Activated CD8-positive, alpha-beta memory T cell treated with anti-CD3 and anti-CD28 coated beads, Interleukin-2, amount 50 U/mL, for 4 hours (primary cell): ENCODE results near the gene MSX2.

Source experiments
- DNase-seq: peaks from one replicate; pipeline ENCODE4 v3.0.0-alpha.2; 2020

The MSX2 gene

DNA sequence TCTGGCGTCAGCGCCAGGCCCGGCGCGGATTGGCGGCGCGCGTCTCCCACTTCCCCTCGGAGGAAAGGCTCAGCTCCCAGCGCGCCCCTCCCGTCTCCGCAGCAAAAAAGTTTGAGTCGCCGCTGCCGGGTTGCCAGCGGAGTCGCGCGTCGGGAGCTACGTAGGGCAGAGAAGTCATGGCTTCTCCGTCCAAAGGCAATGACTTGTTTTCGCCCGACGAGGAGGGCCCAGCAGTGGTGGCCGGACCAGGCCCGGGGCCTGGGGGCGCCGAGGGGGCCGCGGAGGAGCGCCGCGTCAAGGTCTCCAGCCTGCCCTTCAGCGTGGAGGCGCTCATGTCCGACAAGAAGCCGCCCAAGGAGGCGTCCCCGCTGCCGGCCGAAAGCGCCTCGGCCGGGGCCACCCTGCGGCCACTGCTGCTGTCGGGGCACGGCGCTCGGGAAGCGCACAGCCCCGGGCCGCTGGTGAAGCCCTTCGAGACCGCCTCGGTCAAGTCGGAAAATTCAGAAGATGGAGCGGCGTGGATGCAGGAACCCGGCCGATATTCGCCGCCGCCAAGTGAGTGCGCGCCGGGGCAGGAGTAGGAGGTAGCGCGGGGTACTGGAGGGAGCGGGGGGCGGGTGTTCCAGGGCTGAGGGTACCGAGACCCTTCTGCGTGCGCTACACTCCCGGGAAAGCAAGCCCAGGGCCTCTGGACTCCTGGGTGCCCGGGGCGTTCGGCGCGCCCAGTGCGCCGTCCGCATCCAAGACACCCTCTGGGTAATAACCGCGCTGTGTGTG, at the start of gene MSX2:
TSS of gene MSX2 (plus strand) at position 99 of the 777 bp plus-strand sequence. CDS start at position 177, 78 bp downstream.
- DNase-seq: no peak

DNA sequence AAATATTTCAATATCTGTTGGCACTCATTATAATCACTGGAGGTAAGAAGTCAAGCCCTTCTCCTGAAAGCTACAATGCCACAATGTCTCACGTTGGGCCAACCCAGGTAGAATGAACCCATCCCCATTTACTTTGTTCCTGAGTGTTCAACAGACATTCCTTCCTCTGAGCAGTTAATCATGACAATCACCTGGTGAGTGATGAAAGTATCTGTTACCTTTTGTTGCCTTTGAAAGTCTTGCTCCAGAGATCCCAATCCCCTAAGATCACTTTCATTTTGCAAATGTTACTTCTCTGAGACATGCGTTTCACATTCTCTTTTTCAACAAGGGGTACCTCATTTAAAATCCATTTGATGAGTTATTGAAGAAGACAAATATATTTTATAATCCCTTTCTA, 49.3 kb upstream of the MSX2 start:
- no peak for DNase-seq

DNA sequence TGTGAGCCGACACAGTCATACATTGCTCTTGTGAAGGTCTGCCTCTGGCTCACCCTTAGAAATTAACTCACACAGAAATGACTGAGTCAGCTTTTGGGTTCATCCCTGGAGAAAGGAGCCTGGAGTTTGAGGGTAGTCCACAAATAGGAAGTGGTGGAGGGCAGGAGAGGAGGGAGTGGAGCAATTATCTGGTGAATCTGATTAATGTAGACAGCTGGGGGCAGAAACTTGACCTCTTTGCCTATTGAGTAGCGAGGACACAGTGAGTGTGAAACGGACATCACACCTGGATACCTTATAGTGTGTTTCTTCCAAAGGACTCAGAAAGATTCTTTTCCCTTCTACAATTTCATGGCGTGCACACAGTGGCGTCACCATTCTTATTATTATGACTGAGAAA, 48.5 kb upstream of the MSX2 start:
- no peak for DNase-seq

DNA sequence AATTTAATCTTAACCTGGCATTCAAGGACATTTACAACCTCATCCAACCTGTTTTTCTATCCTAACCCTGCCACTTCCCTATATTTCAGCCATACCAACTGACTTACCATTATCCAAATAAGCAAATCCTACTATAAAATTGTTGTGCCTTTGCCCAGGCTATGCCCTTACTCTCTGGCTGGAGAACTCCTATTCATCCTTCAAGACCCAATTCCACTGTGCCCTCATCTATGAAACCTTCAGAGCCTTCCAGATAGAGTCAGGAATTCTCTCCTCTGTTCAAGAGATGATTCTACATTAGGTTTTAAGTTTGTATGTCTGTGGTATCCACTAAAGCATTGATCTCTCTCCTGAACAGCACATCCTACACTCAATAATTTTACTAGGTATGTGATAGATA, 46.3 kb upstream of the MSX2 start:
- no peak for DNase-seq

DNA sequence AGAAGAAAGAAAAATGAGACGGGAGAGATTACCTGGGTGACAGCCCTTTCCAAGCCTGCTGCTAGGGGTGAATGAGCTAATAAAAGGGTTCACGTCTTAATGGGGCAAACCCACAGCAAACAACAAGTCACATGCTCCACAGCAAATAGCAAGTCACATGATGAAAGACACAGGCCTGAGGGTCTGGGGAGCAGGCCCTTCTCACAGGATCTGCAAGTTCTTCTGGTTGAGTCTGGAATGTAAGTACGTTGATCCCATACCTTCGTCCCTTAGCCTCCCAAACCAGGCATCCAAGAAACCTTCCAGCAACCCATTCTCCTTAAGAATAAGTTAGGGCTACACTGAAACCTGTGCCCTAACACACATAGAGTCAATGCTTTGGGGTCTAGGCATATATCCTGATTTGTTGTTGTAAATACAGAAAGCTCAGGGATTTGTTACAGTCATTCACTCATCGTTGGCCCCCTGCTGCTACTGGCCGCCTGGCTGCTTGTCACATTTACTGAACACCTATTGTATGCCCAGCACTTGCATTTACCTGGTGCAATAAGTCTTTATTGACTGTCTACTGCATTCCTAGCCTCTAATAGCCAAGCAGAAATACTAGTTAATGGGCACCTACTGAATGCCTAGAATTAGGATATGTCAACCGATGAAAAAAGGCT, 43.3 kb upstream of the MSX2 start:
- no peak for DNase-seq

DNA sequence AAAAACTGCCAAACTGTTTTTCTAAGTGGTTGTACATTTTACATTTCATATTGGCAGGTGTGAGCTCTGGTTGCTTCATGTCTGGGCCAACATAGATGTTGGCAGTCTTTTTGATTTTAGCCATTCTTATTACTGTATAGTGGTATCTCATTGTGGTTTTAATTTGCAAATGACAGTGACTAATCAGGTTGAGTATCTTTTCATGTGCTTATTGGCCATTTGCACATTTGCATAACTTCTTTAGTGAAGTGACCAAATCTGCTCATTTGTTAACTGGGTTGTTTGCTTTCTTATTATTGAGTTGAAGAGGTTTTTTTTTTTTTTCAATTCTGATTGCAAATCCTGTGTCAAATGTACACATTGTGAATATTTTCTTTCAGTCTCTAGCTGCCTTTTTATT, 36.9 kb upstream of the MSX2 start:
- DNase-seq: no peak

DNA sequence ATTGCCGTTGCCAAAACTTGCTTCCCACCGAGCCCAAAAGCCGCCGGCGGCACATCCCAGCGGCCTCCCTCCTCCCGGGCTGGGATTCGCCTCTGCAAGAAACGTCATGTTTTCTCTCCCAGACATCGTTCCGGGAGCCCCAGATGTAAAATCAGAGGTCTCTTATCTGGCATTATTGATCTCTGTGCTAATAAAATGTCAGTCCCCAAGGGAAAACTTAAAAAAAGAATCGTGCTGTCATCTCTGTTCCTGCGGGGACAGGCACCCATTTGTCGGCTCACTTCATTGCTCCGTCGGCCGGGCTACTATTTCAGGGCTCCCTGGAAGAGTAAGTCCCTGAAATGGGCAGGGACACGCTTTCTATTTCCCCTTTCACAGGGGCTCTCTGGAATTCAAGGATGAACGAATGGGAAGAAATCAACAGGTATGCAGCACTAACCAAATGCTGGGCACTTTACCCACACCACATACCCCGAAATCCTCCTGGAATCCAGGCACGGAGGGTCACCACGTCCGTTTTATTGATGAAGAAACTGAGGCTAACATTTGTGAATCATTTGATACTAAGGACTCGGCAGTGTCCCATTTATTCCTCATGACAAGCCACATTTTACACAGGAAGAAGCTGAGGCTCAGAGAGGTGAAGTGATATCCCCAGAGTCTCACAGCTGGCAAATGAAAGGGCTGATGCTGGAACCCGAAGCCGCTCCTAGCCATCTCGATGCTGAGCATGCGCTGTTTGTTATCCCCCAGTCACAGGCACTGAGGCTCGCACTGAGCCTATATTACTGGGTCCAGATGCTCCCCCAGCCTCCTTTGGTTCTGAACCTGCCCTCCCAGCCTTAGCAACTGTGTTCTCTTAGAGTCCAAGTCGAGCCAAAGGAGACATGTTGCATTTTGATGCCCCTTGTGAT, 35.7 kb upstream of the MSX2 start:
- DNase-seq: no peak

DNA sequence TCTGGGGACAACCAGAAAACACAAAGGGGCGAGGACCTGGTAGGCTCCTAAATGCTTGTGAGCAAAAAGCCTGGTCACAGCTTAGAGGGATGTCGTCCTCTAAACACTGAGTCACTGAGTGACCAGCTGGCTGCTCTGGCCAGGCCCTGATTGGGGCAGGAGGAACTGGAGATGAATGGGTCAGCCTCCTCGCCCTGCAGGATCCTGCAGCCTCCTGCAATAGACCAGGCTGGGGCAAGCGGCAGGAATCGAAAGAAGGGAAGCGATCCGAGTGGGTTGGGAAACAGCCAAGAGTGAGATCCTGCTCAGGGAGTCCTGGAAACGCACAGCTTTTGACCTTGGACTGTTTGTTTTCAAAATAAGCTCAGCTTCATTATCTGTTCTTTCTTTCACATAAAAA, 34.1 kb upstream of the MSX2 start:
- DNase-seq: no peak

DNA sequence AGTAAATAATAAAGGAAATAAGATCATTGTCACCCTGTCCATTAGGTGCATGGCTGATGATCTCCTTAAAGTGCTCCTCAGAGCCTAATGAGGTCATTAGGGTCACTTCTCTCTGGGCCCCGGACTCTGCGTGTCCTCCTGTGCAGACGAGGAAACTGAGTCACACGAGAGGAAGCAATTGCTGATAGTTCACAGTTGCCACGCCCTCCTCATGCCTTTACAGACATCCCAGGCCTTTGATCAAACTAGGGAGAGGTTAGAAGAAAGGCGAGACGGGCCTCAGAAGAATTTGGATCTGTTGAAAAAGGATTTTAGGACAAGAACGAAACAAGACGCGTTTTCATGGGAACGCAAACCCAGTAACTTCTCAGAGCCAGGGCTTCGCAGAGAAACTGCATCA, 32.0 kb upstream of the MSX2 start:
- no peak for DNase-seq

DNA sequence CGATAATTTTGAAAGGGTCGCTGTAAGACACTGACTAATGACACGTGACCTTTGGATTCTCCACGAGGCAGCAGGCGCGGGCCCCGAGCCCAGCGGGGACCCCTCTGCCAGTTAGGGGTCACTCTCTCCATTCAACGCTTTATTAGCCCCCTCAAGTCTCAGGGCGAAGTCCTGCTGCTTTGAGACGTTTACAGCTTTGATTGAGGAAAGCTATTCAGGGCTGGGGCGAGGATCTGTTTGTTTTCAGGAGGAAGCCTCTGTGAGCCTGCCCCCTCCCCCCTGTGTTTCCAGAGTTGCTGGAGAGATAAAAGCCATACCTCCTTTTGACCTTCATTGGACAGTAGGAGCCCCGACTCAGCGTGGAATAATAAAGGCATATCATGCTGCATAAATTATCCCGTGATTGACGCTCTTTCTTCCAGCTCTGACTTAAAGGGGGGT, 31.4 kb upstream of the MSX2 start:
- DNase-seq: no peak

DNA sequence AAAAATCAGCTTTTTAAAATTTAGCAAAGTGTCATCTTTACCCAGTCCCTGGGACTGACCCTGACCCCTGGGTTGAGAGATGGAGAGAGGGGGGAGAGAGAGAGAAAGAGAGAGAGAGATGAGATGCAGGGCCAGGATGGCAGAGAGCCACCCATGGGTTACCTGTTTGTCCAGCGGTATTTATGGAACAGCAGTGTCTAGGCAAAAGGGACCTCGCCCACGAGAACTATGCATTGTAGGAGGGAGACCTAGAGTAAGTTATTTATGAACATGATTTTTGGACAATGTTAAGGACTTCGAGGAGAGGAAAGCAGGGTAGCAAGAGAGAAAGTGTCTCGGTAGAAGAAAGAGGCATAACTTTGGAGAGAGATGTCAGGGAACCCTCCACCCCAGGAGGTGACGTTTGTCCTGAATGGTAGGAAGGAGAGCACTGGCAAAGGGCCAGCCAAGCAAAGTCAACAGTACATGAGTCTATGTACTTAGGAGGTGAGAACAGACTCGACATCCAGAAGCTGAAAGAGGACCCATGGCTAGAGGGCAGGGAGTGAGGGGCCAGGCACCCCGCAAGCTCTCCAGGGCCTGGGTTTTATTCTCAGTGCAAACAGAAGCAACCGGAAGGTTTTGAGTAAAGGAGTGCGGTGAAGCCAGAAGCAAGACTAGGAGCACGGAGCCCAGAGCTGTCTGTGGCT, 30.5 kb upstream of the MSX2 start:
- no peak for DNase-seq

DNA sequence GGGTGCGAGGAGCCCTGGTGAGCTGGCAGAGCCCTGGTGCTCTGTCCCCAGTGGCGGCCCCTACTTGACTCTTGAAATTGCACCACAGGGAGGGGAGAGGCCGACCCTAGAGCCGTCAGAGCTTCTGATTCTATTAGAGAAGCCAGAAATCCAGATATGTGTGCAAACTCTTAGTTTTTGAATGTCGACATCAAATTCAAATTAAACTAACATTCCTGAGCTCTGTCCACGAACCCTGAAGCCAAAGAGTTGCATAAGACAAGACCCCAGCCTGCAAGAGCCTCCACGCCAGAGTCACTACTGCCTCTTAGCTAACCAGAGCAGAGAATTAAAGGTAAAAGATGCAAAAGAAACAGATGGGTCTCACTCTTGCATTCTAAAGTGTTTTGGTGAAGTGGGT, 29.8 kb upstream of the MSX2 start:
- DNase-seq: no peak

DNA sequence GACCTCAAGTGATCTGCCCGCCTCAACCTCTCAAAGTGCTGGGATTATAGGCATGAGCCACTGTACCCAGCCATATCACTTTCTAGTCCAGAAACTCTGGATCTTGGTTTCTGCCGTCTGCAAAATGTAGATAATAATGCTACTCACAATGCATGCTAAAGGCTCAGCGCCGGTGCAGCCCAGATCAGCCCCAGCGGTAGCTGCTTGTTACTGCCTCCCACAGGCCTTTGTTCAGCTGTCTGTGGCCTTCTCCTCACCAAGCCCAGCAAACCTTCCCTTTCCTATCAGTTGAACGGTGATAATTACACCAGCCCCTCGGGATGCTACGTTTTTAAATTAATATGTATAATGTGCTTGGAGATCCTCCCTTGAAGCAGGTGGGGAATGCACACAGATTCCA, 26.2 kb upstream of the MSX2 start:
- DNase-seq: no peak

DNA sequence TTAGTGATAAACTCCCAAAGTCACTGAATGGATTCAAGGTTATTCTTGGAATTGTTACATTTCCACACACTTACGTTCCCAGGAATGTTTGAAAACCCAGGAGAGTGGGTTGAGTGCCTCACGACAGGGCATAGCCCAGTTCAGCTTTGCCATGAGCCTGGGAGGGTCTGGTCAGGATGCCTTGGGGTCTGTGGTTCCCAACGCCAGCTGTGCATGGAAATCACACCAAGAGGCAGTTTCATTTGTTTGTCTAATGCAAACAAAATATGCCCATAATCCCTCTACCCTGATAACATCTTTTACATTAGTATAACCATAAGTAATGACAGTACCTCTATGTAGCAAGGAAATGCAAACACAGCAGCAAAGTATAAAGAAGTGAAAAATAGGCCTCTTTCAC, 25.3 kb upstream of the MSX2 start:
- DNase-seq: no peak

DNA sequence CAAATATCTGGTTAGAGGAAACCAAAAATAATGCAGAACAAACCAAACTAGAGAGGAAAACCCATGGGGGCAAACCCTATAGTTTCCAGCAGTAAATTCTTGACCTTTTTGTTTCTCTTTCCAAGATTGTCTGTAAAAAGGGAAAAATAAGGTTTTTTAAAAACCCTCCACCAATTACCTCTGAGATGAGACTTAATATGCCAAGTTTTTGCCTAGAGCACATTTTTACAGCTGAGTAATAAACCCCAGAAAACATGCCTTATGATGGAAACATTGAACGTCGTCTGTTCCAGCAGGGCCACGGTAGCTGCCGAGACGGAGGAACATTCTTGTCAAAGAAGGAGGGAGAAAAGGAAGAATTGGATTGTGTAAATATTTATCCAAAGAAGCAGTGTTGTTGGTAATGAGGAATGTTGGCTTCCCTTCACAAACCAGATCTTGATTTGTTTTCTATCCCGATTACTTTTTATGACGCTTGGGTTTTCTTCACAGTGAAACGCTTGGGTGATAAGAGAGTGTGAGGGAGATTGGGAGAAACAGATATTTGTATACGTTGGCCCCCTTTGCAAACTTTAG, 17.3 kb upstream of the MSX2 start:
- DNase-seq: no peak

DNA sequence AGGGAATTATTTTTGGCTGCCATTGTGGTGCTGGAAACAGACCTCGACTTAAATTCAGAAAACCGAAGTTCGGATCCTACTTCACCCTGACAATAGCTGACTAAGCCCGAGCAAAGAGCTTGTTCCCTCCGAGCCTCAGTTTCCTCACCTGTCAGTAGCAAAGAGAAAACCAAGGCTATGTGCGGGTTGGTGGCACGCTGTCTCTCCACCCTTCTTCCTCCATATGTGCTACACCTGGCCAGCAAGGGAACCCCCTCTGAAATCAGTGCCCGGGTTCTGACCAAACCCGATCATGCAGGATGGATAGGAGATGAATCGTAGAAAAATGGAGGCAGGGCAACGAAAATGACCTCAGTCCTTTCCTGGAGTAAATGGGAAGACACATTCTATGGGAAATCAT, 16.7 kb upstream of the MSX2 start:
- DNase-seq: no peak

DNA sequence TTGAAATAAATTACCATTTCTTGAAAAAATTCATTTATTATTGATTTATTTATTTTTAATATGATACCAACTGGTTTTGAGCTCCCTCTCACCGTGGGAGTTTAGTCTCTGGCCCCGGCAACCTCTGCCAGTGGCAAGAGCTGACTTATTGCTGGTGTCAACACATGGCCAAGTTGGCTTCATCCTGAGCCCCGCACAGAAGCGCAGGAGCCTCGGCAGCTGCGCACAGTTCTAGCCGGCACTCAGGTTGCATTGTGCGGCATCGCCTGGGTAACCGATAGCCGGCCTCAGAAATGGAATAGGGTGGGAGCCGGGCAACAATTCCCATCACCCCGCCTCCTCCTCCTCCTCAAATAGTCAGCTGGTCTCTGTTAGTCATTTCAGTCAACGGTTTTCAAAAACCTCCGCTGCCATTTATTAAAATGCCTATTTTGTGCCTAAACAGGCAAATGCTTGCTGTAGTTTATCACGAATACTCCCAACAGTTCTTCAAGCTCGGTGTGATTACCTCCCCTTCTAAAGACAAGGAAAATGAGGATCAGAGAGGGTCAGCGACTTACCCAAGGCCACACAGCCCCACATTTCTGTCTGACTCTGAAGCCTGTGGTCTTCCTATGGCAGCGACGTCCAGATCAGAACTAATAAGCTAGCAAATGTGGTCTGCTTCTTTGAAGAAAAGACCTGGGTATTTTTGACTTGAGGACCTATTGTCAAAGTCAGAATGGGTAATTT, 15.7 kb upstream of the MSX2 start:
- no peak for DNase-seq

DNA sequence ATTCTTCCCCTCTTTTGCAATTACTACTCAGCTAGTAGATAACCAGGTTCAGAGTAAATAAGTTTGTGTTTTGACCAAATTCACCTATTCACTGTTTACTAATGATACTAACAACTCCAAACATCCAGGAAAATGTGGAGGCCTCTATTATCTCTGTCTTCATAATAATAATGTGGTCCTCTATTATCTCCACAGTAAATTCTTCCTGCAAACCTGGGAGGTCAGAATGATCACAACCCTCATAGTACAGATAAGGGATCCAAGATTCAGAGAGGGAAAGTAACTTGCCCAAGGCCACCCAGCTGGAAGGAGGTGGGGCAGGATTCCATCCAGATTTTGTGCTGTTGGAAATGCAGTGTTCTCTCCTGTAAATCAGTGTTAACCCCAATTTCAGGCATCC, 9.6 kb upstream of the MSX2 start:
- DNase-seq: no peak

DNA sequence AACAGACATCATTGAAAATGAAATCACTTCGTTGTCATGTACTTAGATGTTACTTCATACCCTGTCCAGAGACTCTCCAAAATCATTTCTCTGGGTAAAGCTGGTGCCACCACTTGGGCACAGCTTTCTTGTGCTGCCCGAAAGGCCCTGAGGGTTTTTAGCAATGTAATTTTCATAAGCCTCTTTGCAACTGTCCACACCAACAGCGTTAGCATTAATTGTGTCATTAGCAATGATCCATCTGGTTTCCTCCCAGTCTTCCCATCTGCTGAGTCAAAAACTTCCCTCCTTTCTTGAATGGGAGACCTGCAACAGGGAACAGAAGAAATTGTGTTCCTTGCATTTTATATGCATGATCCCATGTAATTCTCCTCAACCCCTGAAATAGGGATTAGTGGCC, 8.6 kb upstream of the MSX2 start:
- DNase-seq: no peak

DNA sequence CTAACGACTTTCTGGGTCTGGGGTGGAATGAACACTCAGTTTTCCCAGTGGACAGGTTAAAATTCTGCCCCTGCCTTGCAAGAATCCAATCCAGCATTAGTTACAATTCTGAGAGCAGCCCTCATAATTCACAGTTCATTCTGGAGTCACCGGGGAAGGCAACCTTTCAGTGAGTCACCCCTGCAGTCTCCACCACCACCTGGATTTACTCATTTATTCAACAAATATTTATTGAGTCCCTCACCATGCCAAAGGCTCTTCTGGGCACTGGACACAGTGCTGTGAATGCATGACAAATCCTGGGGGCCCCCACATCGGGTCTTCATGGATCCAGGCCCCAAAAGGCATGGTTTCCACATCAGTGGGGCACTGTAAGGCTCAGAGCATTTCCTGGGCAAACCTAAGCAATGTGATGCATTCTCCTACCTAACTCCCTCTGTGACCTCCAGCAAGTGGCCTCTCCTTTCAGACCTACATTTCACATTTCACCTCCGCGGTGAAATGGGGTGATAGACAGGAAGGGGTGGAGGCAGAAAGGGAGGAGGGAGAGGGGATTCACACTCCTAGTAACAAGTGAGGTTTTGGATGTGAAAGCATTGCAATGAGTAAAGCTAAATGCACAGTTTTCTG, 6.4 kb upstream of the MSX2 start:
- no peak for DNase-seq

DNA sequence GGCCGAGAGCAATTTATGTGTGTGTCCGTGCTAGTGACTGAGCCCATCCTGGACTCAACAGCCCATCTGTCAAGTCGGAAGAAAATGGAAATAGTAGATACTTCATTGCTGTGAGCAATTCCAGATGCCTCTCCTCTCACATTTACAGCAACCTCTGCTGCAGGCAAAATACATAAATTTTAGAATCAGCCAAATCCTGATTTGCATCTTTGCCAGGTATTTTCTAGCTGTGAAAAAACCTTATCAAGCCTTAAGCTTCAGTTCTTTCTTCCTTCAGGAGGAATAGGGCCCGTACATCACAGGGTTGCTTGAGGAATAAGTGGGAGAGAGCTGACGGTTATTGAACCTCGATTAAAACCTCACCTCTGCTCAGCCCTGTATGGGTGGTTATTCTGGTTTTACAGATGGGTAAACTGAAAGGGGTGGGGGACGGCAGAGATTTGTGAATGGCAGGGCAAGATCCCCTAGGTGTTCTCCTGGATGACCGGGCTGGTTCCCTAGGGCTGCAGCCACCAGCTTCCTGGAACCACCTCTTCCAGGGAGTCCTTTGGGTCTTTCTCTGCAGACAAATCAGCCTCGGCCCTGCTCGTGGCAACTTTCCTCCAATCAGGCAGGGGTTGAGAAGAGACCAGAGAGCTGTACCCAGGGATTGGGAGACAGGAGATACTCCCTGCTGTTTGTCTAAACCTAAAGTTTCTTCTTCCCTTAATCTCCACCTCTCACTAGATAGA, 5.3 kb upstream of the MSX2 start:
- no peak for DNase-seq
